ENCODE data around the gene SEC23A.

GRCh38 chr14:39043352-39043943, 59.6 kb downstream of the SEC23A start:
- TF ChIP-seq, protein P1, sequence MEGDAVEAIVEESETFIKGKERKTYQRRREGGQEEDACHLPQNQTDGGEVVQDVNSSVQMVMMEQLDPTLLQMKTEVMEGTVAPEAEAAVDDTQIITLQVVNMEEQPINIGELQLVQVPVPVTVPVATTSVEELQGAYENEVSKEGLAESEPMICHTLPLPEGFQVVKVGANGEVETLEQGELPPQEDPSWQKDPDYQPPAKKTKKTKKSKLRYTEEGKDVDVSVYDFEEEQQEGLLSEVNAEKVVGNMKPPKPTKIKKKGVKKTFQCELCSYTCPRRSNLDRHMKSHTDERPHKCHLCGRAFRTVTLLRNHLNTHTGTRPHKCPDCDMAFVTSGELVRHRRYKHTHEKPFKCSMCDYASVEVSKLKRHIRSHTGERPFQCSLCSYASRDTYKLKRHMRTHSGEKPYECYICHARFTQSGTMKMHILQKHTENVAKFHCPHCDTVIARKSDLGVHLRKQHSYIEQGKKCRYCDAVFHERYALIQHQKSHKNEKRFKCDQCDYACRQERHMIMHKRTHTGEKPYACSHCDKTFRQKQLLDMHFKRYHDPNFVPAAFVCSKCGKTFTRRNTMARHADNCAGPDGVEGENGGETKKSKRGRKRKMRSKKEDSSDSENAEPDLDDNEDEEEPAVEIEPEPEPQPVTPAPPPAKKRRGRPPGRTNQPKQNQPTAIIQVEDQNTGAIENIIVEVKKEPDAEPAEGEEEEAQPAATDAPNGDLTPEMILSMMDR (IDR thresholded peaks at IDR 0.05) = no peak
- TF ChIP-seq EZH2 (IDR thresholded peaks at IDR 0.05) (no peak), EZH2phosphoT487 (IDR thresholded peaks at IDR 0.05) (no peak)
